GM19043 (cell line): ENCODE measurements around the gene HLA-DMB.

Experiments
- ATAC-seq: cut with Tn5 transposase; IDR thresholded peaks from one replicate; pipeline ENCODE4 v1.9.1; 2021; ENCODE audit warnings: low read depth; ENCODE audit not compliant: unreplicated experiment

HLA-DMB gene

GRCh38 chr6:32972353-32973143, 31.7 kb upstream of the HLA-DMB start:
- ATAC-seq = peak; percentile 14

- ATAC-seq = peak; percentile 46
These were observed 30.9 kb upstream of the HLA-DMB start for GRCh38 chr6:32971581-32972352.

GRCh38 chr6:32971242-32971580, 30.4 kb upstream of the HLA-DMB start:
- no peak for ATAC-seq

- no peak for ATAC-seq
These were observed 29.8 kb upstream of the HLA-DMB start for GRCh38 chr6:32970413-32971241.

GRCh38 chr6:32969685-32970412, 29.0 kb upstream of the HLA-DMB start:
- no peak for ATAC-seq

- ATAC-seq = no peak
These were observed 28.2 kb upstream of the HLA-DMB start for GRCh38 chr6:32968867-32969684.

- peak; percentile 31 for ATAC-seq
These were observed 27.5 kb upstream of the HLA-DMB start, which contains the start of gene BRD2 for GRCh38 chr6:32968093-32968866. Gene BRD2, plus strand, starts transcription at chr6:32968594. Its CDS starts 4,305 bp downstream, at chr6:32972899.

GRCh38 chr6:32967151-32968091, 26.6 kb upstream of the HLA-DMB start:
- ATAC-seq = no peak

GRCh38 chr6:32964776-32965175, 23.9 kb upstream of the HLA-DMB start:
- ATAC-seq = no peak

GRCh38 chr6:32963866-32964265, 23.0 kb upstream of the HLA-DMB start:
- ATAC-seq = no peak

GRCh38 chr6:32962213-32962826, 21.5 kb upstream of the HLA-DMB start:
- ATAC-seq = no peak

GRCh38 chr6:32960563-32960962, 19.7 kb upstream of the HLA-DMB start:
- ATAC-seq = no peak

GRCh38 chr6:32956176-32956575, 15.3 kb upstream of the HLA-DMB start:
- no peak for ATAC-seq

- ATAC-seq = no peak
These were observed 14.4 kb upstream of the HLA-DMB start for GRCh38 chr6:32954986-32955802.

- no peak for ATAC-seq
These were observed 13.4 kb upstream of the HLA-DMB start for GRCh38 chr6:32954267-32954666.

GRCh38 chr6:32953775-32954174, 12.9 kb upstream of the HLA-DMB start:
- ATAC-seq = no peak
